Breast epithelium (tissue), 3 donors: ENCODE data around the gene JSRP1.

ENCODE experiments used
- CTCF ChIP-seq, 3 donors: fragments of 450-650 bp; IDR thresholded peaks; one replicate each; pipeline ENCODE4 v1.5.1; 2016 to 2017; ENCODE audit warnings: antibody characterized with exemption in 3 of 3, mild to moderate bottlenecking in 3 of 3, moderate library complexity in 3 of 3
- POLR2A ChIP-seq: fragments of 450-650 bp; IDR thresholded peaks from one replicate; pipeline ENCODE4 v1.6.1; 2016; ENCODE audit warnings: antibody characterized with exemption, mild to moderate bottlenecking, moderate library complexity

- TF ChIP-seq CTCF (IDR thresholded peaks at IDR 0.05) (no peak), POLR2A (no peak)
Observed at GRCh38 chr19:2246801-2247361, 9.3 kb downstream of the JSRP1 start.
